GM06990 (cell line): Measurements from ENCODE around the gene TTLL8.

Experiments used
- DNase-seq: peaks from one replicate; pipeline ENCODE4 v3.0.0-alpha.2; 2011; ENCODE audit not compliant: insufficient read length; ENCODE audit errors: extremely low read depth
- H3K27me3 ChIP-seq: replicated peaks from 2 replicates; pipeline ENCODE4 v1.6.0; 2011; ENCODE audit warnings: low read length; ENCODE audit not compliant: control insufficient read depth, insufficient read depth
- H3K36me3 ChIP-seq: 2 replicates; pipeline ENCODE4 v1.5.1; 2011; ENCODE audit warnings: low read length; ENCODE audit not compliant: control insufficient read depth, insufficient read depth
- H3K4me3 ChIP-seq: replicated peaks from 2 replicates; pipeline ENCODE4 v1.5.1; 2011; ENCODE audit warnings: low read depth, mild to moderate bottlenecking, control low read depth, low read length
- CTCF ChIP-seq: IDR thresholded peaks from 2 replicates; pipeline ENCODE4 v1.5.1; 2011; ENCODE audit warnings: low read length, control low read depth, mild to moderate bottlenecking, inconsistent platforms; ENCODE audit not compliant: insufficient read depth, poor library complexity, severe bottlenecking

TTLL8 gene

GRCh38 chr22:50004918-50005317, 53.2 kb downstream of the TTLL8 start:
- Histone ChIP-seq H3K4me3 (no peak overlapping the region), H3K27me3 (no peaks in the 10 kb centered on the region), H3K36me3 (no peaks in the 10 kb centered on the region)
- no peak for DNase-seq
- no peak for TF ChIP-seq CTCF

DNA sequence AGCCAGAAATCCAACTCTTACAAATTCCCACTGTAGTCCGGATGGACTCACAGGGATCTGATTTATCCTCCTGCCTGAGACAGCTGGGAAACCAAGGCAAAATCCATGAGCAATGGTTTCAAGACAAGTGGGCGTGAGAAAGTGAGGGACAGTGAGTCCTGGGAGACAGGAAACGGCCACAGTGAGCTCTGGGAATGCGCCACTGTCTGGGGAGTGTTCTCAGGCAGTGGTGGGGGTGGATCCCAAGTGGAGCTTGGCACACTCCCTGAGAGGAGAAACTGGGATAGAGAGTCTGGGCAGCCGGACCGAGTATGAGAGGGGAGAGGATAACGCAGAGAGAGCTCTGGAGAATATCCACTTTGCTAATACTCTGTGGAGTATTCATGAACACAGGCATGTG, 55.3 kb downstream of the TTLL8 start:
- H3K36me3 ChIP-seq = no peaks in the 10 kb centered on the region
- TF ChIP-seq CTCF = no peak
- no peak overlapping the region for H3K4me3 ChIP-seq
- H3K27me3 ChIP-seq = no peaks in the 10 kb centered on the region
- DNase-seq = no peak

GRCh38 chr22:50001388-50002231, 56.5 kb downstream of the TTLL8 start:
- H3K36me3 ChIP-seq = no peaks in the 10 kb centered on the region
- no peak overlapping the region for H3K4me3 ChIP-seq
- peak; percentile 1 for TF ChIP-seq CTCF
- no peaks in the 10 kb centered on the region for H3K27me3 ChIP-seq
- no peak for DNase-seq

DNA sequence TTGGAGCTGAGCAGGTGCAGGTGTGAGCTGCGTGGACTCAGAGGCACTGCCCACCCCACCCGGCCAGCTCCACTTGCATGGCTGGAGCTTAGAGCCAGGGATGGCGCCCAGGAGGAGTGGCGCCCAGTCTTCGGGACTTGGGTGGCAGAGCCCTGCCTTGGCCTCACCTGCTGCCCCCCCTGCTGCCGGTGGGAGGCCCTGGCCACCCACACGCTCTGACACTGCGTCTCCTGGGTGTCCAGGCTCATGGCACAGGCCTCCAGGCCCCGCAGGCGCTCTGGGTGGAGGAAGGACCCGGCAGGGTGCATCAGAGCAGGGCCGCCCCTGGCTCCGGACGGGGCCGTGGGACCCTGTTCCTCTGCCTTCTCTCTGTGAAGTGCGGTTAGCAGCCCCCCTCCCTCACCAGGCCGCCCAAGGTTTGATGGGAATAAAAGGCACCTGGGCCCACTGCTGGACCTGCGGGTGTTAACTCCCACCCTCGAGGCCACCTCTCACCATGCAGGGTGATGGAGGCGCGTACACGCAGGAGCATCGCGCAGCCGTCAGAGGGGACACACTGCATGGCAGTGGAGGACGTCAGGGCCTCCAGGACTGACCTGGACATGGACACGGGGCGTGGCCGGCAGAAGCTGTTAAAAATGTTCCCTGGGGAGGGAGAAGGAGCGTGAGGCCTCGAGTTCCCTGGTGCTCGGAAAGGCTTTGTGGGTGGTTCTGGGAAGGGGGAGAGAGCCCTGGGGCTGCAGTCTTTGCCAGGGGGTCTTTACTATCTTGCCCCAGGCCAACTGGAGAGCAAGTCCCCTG, 57.3 kb downstream of the TTLL8 start:
- Histone ChIP-seq H3K36me3 (no peaks in the 10 kb centered on the region), H3K4me3 (no peak overlapping the region), H3K27me3 (no peaks in the 10 kb centered on the region)
- TF ChIP-seq CTCF = no peak
- DNase-seq = no peak

GRCh38 chr22:49999946-50000586, 58.0 kb downstream of the TTLL8 start:
- no peak for TF ChIP-seq CTCF
- no peak for DNase-seq
- Histone ChIP-seq H3K36me3 (no peaks in the 10 kb centered on the region), H3K4me3 (no peak overlapping the region), H3K27me3 (no peaks in the 10 kb centered on the region)
